GM21423 (cell line): ENCODE data around the gene CNOT4.

Experiments
- ATAC-seq: cut with Tn5 transposase; IDR thresholded peaks from one replicate; pipeline ENCODE4 v1.9.1; 2021; ENCODE audit warnings: mild to moderate bottlenecking, moderate library complexity; ENCODE audit not compliant: unreplicated experiment

CNOT4 gene

DNA sequence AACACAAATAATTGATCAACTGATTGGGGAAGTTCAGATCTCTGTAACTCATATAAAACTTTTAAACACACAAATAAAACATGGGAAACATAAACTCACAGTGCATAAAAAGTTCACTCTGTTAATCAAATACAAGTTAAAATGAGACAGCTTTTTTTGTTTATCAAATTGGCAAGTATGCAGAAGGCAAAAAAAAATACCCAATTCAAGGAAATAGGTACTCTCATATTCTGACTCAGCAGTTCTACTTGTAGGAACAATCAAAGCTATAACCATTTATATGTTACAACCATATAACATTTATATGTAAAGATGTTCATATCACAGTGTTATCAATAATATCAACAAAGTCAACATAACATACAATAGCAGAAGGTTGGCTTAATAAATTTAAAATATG is 102.0 kb downstream of the CNOT4 start:
- ATAC-seq = no peak

DNA sequence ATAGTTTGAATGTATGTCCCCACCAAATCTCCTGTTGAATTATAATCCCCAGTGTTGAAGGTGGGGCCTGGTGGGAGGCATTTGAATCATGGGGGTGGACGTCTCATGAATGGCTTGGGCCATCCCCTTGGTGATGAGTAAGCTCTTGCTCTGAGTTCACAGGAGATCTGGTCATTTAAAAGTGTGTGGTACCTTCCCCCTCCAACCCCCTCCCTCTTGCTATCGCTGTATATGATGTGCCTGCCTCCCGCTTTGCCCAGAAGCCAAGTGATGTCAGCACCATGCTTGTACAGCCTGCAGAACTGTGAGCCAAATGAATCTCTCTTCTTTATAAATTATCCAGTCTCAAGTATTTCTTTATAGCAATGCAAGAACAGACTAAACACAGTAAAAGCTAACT is 103.0 kb downstream of the CNOT4 start:
- no peak for ATAC-seq

DNA sequence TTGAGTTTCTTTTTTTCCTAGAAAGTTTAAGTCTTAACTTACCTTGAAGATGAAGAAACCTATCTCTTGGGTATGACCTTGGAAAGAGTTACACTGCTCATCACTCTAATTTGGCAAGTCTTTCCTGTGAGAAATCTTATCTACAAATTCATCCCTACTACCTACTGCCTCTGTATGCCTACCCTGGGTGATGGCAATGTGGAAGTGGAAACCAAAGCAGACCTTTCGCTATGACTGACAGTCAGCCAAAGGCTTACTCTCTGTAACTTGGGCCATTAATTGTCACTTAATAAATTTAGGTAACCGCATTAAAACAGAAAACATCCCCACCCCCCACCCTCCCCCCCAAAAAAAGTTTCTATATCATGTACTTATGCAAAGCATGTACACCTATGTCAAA is 103.9 kb downstream of the CNOT4 start:
- no peak for ATAC-seq

DNA sequence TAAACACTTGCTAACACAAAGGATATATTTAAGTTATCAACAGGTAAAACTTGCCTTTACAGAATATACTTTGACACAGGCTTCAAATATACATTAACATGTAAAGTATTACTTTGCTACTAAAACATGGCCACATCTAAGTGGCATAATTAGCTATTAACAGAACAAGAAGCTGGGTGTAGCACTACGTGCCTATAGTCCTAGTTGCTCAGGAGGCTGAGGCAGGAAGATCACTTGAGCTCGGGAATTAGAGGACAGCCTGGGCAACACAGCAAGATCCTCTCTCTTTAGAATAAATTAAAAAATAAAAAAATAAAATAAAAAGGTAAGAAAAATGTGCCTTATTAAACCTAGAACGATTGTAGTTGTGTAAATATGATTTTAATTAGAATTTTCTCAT is 106.6 kb downstream of the CNOT4 start:
- no peak for ATAC-seq

DNA sequence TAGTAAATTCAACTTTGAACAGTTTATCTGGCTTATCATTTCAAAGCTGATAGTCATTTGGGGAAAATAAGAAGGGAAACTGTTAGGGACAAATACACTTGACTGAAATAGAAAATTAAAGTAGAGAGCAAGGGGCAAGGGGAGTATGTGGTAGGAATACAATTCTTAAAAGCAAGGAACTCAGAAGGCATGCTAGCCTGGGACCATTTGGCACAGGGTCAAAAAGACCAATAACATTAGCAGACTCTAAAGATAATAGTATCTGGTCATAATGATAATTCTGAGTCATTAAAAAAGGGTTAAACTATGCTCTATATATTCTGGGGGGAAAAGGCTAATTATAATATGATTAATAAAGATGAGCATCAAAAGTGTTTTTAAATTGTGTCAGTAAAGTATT is 112.2 kb downstream of the CNOT4 start:
- ATAC-seq = no peak

DNA sequence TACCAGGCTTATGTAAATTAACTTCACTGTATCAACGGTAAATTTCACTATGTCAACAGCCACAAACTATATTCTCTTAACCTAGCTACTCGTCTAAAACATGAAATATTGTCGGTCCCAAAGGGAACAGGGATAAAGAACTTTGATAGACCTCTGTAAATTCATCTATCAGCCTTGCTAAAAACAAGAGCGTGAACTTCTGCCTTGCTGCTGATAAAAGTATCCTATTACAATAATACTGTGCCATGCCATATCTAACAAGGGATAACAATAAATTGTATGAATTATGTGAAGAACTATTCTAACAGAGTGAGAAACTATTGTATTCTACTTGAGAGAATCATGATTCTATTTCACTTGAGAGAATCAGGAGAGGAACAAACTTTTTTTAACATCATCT is 117.2 kb downstream of the CNOT4 start:
- no peak for ATAC-seq

GRCh38 chr7:135391514-135391913 is 118.4 kb downstream of the CNOT4 start:
- ATAC-seq = no peak

DNA sequence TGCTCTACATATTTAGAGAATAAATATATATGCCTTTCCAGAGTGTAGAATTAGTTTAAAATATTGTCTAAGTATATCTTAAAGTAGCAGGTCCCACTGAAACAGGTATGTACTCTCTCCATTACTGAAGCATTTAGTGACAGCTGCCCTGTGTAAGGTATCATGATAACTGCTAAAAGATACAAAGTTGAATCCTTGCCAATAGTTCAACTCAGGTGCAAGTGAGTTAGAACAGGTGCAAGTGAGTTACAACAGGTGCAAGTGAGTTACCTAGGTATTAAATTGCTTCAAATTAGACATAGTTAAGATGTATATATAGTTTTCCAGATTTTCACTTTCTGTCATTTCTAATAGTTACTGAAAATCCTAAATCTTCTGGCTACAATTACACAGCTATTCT is 119.1 kb downstream of the CNOT4 start:
- no peak for ATAC-seq

GRCh38 chr7:135389971-135390370 is 119.9 kb downstream of the CNOT4 start:
- no peak for ATAC-seq

GRCh38 chr7:135388616-135389015 is 121.3 kb downstream of the CNOT4 start:
- ATAC-seq = no peak

DNA sequence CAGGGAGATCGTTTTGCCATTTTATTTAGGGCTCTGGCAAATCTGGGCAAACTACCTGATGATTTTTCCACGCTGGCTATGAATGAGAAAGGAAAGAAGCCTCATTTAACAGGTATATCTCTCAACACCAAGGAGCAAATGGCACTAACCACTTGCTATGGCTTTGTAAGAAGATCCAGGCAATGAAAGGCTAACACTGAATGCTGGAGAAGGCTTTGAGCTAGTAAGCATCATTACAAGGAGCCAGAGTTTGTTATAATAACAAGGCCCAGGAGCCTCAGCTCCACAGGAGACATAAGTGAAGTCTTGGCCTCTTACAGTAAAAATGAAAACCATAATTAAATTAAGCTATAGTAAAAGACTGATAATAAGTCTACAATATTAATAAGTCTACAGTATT is 123.1 kb downstream of the CNOT4 start:
- no peak for ATAC-seq

DNA sequence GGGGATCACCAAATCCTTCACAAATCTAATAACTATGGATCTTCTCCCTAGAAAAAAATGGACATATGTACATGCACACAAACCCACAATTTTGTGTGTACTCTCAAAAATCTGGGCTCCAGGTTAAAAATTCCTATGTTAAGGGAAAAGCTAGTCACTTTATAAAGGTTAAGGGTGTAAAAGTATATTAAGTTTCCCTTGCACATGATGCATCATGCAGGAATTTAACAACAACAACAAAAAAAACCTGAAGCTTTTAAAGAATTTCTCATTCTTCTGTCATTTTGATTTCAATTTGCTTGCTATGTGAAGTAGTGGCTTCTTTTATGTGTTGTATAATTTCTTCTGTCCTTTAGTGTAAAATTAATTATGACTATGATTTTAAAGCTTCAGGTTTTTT is 123.7 kb downstream of the CNOT4 start:
- ATAC-seq = no peak

DNA sequence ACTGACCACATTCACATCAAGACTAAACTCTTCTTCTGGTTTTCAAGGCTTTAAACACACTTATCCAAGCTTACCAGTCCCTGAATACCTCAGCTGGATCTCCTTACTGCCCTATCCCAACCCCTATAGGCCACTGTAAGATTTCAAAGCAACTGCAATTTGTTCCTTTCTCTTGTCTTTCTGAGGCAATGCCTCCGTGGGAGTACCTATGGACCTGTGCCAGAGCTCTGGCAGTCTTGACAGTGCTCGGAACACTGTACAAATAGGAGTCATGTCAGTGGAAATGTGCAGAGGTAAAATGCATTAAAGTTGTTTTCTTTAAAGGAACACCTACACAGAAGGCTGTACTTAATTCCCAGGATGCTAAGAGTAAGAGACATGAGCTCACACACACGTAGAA is 124.7 kb downstream of the CNOT4 start:
- no peak for ATAC-seq

DNA sequence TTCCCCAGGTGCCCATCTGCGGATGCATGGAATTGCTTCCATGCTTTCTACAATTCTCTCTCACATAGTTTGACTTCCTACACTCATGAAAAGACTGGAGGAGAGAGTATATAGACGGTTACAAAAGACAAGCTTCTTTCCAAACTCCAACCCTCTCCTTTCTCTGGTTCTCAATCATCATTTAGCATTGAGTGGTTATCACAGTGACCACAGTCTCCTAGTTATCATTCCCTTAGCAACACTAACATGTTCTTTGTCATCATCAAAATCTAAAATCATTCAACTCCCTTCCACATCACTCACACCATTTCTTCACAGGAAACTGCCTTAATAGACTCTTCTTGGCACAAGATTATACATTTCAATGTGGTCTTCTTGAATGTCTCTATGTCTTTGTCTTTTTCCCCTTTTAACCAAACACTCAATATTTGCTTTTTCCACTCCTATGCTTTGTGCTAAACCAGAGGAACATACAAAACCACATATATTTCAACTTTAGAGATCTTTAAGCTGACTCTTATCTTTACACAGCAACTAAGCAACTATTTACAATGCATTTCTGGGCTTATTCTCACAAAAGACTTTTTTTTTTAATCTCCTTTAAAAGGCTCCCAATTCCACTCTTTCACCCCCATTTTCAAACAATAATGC is 126.3 kb downstream of the CNOT4 start:
- no peak for ATAC-seq

- no peak for ATAC-seq
Observed at GRCh38 chr7:135382173-135382572, 127.7 kb downstream of the CNOT4 start.

- ATAC-seq = no peak
Observed at GRCh38 chr7:135381369-135381768, 128.5 kb downstream of the CNOT4 start.

GRCh38 chr7:135380351-135380750 is 129.6 kb downstream of the CNOT4 start:
- ATAC-seq = no peak

- ATAC-seq = no peak
Observed at GRCh38 chr7:135377171-135377570, 132.7 kb downstream of the CNOT4 start.

GRCh38 chr7:135375908-135376699 is 133.8 kb downstream of the CNOT4 start:
- ATAC-seq = no peak

- no peak for ATAC-seq
Observed at GRCh38 chr7:135374736-135375135, 135.2 kb downstream of the CNOT4 start.

- no peak for ATAC-seq
Observed at GRCh38 chr7:135372222-135372621, 137.7 kb downstream of the CNOT4 start.

DNA sequence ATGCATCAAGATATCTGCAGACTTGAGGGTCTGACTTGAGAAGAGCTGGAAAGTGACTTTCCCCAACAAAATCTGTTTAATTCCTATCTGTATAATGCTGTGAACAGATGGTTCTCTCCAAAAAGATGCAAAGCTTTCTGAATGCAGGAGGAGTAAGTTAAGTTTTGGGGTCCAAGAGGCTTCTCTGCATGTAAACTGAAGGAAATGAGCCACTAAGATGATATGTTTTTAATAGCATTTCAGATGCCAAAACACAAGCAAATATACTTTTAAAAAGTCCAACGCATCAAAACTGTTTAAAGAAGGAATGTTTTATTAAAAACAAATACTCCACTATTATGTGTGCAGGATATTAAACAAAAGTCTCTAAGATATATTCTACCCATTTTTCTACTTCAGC is 139.2 kb downstream of the CNOT4 start:
- ATAC-seq = no peak

DNA sequence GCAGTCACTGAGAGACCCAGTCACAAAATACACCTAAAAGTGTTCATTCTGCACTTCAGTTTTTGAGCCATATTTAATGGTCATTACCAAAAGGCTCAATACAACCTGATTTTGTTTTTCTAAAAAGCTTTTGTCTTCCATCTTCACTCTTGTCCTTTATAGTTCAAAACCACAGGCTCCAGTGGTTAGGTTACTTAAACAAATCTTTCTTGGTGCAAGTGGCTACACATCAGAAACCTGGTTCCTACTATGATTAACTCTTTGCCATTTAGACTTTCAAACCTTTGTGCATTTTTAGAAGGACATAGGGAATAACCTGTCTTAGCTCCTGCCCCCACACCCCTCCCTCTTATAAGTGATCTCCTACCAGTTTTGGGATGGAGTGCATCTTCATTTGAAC is 140.5 kb downstream of the CNOT4 start:
- no peak for ATAC-seq
